LoVo (cell line): Measurements from ENCODE around the gene ANKAR.
A peak's percentile ranks its signal among the peaks of the same experiment; 100 is the strongest.
"Not testable (repeated sequence)": the region's sequence is repeated elsewhere in the genome, so short reads cannot be mapped to it uniquely, and the experiment has no call there.

Experiments used
- DNase-seq: peaks from one replicate; pipeline ENCODE4 v3.0.0-alpha.2; 2016; ENCODE audit warnings: low spot score

ANKAR gene

GRCh38 chr2:189674374-189675112 is at the start of gene ANKAR:
ANKAR (plus strand) TSS chr2:189674670; CDS start chr2:189676491, 1,821 bp downstream.
- DNase-seq: peak; percentile 87

- DNase-seq: no peak
Observed at GRCh38 chr2:189625636-189626035, 48.8 kb upstream of the ANKAR start.

- no peak for DNase-seq
Observed at GRCh38 chr2:189627789-189628188, 46.7 kb upstream of the ANKAR start.

- no peak for DNase-seq
Observed at GRCh38 chr2:189628817-189629530, 45.5 kb upstream of the ANKAR start.

GRCh38 chr2:189629531-189630453 is 44.7 kb upstream of the ANKAR start:
- no peak for DNase-seq

- no peak for DNase-seq
Observed at GRCh38 chr2:189631849-189632248, 42.6 kb upstream of the ANKAR start.

- no peak for DNase-seq
Observed at GRCh38 chr2:189633392-189633811, 41.1 kb upstream of the ANKAR start.

- DNase-seq: no peak
Observed at GRCh38 chr2:189635353-189635752, 39.1 kb upstream of the ANKAR start.

- DNase-seq: no peak
Observed at GRCh38 chr2:189638301-189639006, 36.0 kb upstream of the ANKAR start.

- DNase-seq: peak; percentile 14
Observed at GRCh38 chr2:189639007-189639609, 35.4 kb upstream of the ANKAR start.

GRCh38 chr2:189641002-189641401 is 33.5 kb upstream of the ANKAR start:
- DNase-seq: no peak

- DNase-seq: no peak
Observed at GRCh38 chr2:189641590-189641989, 32.9 kb upstream of the ANKAR start.

GRCh38 chr2:189646521-189646920 is 27.9 kb upstream of the ANKAR start:
- no peak for DNase-seq

- no peak for DNase-seq
Observed at GRCh38 chr2:189648846-189649509, 25.5 kb upstream of the ANKAR start.

GRCh38 chr2:189651284-189651683 is 23.2 kb upstream of the ANKAR start:
- DNase-seq: no peak

- not testable (repeated sequence) for DNase-seq
Observed at GRCh38 chr2:189653464-189653863, 21.0 kb upstream of the ANKAR start.

GRCh38 chr2:189654641-189655040 is 19.8 kb upstream of the ANKAR start:
- DNase-seq: no peak

- DNase-seq: no peak
Observed at GRCh38 chr2:189657867-189658266, 16.6 kb upstream of the ANKAR start.

GRCh38 chr2:189658306-189659212 is 15.9 kb upstream of the ANKAR start:
- DNase-seq: no peak

GRCh38 chr2:189659734-189660133 is 14.7 kb upstream of the ANKAR start:
- DNase-seq: no peak
